GM12878 (cell line): ENCODE results near the gene FRMD8.

ENCODE experiments used
- CHD1 ChIP-seq: IDR thresholded peaks from 2 replicates; pipeline ENCODE4 v1.6.1; 2012; ENCODE audit warnings: low read depth, low read length, improper control_type of control experiment
- CTCF ChIP-seq, 3 experiments: IDR thresholded peaks in 2 of 3; conservative IDR thresholded peaks in 1 of 3; 2 replicates each; pipeline ENCODE4 v1.5.1; 2011; ENCODE audit warnings: low read depth in 3 of 3, low read length in 3 of 3, mild to moderate bottlenecking in 3 of 3, control low read depth in 2 of 3, moderate library complexity in 2 of 3, inconsistent platforms in 1 of 3, mixed read lengths in 1 of 3; ENCODE audit not compliant: control insufficient read depth in 2 of 3, insufficient read depth in 1 of 3; ENCODE audit errors: extremely low read depth in 1 of 3
- EP300 ChIP-seq, 2 experiments: fragments of 150-350 bp in 1 of 2; IDR thresholded peaks; 2 replicates each; pipeline ENCODE4 v1.6.1; 2011 to 2012; ENCODE audit warnings: low read depth in 2 of 2, low read length in 2 of 2, borderline replicate concordance in 1 of 2, improper control_type of control experiment in 1 of 2, inconsistent platforms in 1 of 2; ENCODE audit not compliant: control insufficient read depth in 1 of 2
- GABPA ChIP-seq: IDR thresholded peaks from 2 replicates; pipeline ENCODE4 v1.6.1; 2014; ENCODE audit warnings: antibody characterized with exemption, low read depth, mild to moderate bottlenecking, inconsistent platforms
- MYC ChIP-seq: IDR thresholded peaks from 2 replicates; pipeline ENCODE4 v1.6.1; 2011; ENCODE audit warnings: mild to moderate bottlenecking, low read length, moderate library complexity, inconsistent platforms; ENCODE audit not compliant: insufficient read depth, insufficient replicate concordance, insufficient read length, severe bottlenecking
- RAD21 ChIP-seq: IDR thresholded peaks from 2 replicates; pipeline ENCODE4 v1.6.1; 2011; ENCODE audit warnings: mild to moderate bottlenecking, low read depth, low read length, moderate library complexity; ENCODE audit not compliant: insufficient read depth
- USF2 ChIP-seq: IDR thresholded peaks from 2 replicates; pipeline ENCODE4 v1.6.1; 2011; ENCODE audit warnings: low read depth, low read length, improper control_type of control experiment, borderline replicate concordance

GRCh38 chr11:65401803-65402248 lies 15.4 kb downstream of the FRMD8 start:
- no peak for TF ChIP-seq CTCF (IDR thresholded peaks at IDR 0.05 in 2 of 3, conservative IDR thresholded peaks at IDR 0.05 in 1 of 3; ENCODE audit: control insufficient read depth in 2 of 3, extremely low read depth in 1 of 3, insufficient read depth in 1 of 3, low read depth in 3 of 3, low read length in 3 of 3)
- TF ChIP-seq USF2 = no peak
- TF ChIP-seq CHD1 = no peak
- TF ChIP-seq MYC = no peak
- no peak for TF ChIP-seq RAD21
- TF ChIP-seq EP300 (IDR thresholded peaks at IDR 0.05; ENCODE audit: borderline replicate concordance in 1 of 2, control insufficient read depth in 1 of 2, low read depth in 2 of 2, low read length in 2 of 2) = no peak
- TF ChIP-seq GABPA = no peak
